ENCODE measurements around the gene LYPD3.

Gene LYPD3

DNA sequence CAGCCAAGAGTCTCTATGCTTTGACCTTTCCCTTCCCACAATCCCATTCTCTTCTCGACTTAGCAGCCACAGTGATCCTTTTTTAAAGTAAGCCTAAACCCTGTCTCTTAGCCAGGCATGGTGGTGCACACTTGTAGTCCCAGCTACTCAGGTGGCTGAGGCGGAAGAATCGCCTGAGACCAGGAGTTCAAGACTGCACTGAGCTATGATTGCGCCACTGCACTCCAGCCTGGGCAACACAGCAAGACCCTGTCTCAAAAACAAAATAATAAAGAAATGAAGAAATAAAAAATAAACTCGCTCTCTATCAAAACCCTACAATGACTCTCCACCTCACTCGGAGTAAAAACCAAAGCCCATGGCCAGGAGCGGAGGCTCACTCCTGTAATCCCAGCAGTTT lies 36.0 kb downstream of the LYPD3 start:
- no peak for DNase-seq

DNA sequence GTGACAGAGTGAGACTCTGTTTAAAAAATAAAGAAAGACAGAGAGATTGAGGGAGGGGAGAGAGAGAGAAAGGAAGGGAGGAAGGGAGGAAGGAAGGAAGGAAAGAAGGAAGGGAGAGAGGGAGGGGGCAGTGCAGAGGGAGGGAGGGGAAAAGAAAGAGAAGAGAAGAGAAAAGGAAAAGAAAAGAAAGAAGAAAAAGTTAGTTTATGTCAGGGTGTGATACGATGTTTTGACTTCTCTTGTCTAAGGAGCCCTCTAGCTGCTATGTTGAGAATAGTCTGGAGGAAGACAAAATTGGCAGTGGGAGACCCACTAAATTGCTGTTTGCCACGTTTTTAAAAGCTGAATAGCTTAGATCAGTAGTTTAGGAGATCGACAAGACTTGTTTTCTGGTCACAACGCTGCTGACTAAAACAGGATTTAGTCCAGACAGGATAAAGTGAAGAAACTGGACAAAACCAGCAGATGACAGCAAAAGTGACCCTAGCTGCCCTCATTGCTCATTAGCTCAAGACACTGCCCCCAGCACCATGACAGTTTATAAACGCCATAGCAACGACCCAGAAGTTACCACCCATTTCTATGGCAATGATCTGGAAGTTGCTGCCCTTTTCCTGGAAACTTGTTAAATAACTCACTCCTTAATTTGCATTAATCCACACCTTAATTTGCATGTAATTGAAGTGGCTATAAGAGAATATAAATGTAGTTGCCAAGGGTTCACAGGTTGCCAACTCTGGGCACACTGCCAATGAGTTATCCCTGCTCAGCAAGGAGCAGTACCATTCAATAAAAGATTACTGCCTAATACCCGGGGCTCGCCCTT lies 39.6 kb downstream of the LYPD3 start:
- DNase-seq = no peak

DNA sequence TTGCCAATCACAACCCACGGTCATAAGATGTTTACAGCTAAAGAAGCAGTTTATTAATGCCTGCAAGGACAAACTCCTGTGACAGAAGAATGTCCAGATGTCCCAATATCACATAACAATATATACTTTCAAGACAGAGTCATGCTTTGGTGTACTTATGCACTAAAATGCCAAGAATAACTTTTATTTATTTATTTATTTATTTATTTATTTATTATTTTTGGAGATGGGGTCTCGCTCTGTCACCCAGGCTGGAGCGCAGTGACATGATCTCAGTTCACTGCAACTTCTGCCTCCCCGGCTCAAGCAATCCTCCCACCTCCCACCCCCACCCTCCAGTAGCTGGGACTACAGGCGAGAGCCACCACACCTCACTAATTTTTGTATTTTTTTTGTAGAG lies 41.6 kb downstream of the LYPD3 start:
- no peak for DNase-seq

DNA sequence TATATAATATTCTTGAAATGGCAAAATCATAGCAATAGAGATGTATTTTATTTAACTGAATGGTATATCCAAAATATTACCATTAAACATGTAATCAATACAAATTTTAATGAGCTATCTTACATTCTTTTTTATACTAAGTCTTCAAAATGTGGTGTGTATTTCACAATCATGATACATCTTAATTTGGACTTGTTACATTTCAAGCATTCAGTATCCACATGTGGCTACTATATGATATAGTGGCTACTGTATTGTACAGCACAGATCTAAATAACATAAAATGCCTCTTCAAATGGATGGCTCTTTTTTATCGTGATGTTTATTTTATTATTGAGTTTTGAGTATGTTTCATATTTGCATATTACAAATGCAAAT lies 42.7 kb downstream of the LYPD3 start:
- DNase-seq = no peak

DNA sequence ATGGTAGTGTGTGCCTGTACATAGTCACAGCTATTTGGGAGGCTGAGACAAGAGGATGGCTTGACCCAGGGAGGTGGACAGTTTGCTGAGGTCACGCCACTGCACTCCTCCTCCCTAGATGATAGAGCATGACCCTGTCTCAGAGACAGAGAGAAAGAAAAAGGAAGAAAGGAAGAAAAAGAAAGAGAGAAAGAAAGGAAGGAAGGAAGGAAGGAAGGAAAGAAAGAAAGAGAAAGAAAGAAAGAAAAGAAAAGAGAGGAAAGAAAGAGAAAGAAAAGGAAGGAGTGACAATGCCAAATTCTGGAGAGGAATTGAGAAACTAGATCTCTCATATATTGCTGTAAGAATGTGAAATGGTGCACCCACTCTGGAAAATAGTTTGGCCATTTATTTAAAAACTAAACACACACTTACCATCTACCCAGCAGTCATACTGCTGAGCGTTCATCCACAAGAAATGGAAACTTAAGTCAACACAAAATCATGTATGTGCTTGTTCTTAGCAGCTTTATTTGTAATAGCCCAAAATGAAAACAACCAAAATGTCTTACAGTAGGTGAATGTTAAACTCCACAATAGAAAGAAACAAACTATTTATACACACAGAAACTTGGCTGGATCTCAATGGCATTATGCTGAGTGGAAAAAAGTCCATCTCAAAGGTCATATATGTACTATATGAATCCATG lies 43.3 kb downstream of the LYPD3 start:
- DNase-seq = no peak

DNA sequence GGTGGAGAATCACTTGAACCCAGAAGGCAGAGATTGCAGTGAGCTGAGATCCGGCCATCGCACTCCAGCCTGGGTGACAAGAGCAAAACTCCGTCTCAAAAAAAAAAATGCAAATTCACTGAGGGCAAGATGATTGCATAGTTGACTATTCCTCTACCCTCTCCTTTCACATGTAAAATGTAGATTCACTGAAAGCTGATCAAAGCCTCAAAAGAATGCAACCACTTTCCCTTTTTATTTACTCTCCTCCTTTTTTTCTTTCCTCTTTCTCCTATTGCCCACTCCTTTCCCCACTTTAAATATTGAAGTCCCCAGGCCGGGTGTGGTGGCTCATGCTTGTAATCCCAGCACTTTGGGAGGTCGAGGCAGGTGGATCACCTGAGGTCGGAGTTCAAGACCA lies 44.5 kb downstream of the LYPD3 start:
- DNase-seq = peak; percentile 12

DNA sequence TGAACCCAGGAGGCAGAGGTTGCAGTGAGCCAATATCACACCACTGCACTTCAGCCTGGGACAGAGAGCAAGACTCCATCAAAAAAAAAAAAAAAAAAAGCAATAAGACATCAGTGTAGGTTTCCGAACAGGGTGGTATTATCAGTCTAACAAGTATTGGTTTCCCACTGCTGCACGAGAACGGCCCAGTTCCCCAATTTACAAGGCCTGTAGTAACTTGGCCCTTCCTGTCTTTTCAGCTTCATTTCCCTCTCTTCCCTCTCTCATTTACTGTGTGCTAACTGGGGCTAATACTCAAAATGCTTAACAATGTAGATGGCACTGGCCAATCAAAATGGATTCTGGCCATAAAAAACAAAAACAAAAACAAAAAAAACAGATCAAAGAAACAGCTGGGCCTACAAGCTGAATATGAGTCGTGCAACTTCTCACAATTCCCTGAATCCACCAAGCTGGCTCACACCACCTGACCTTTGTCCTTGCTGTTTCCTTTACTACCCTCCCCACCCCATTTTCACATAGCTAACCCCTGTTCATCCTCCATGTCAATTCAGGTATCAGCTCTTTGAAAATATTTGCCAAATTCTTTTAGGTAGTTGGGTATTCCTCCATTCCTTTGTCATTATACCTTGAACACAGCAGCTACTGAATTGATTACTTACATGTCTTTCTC lies 48.3 kb downstream of the LYPD3 start:
- no peak for DNase-seq

DNA sequence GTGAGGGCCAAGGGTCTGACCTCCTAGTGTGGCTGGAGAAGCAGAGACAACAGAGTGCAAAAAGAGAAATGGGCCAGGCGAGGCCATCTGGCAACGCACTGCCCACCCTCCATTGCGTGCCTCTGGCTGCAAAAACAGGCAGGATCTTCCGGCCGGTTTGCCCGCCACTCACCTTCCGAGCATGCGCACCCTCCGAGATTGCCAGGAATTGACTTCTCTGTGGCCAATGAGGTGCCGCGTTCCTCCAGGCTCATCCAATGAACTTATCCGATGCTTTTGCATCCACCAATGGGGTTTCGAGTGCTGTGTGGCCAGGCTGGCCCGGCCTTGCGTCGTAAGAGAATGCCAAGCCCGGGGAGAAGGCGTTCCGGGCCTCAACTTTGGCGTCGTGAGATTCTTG lies 50.9 kb downstream of the LYPD3 start, which contains the start of gene TEX101:
TEX101 (plus strand) TSS at position 337 of the 400 bp plus-strand sequence. CDS start 1,030 bp downstream, outside the sequence.
- no peak for DNase-seq

DNA sequence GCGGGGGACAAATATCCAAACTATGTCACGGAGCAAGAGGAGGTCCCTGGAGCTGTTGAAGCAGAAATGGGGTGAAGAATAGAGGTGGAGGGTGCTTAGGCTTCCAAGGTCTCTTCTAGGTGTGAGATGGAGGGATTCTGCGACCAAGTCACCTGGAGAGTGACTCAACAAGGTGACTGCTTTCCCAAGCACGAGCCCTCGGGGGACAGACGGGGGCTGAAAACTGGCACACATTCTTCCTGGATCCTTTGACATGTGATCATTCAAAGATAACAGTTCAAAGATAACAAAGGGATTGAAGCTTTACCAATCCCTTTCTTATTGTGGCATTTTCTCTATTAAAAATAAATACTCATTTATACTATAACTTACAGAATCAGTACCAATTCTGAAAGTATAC lies 53.0 kb downstream of the LYPD3 start:
- peak; percentile 0 for DNase-seq

Measured in activated CD8-positive, alpha-beta memory T cell treated with anti-CD3 and anti-CD28 coated beads, Interleukin-2, amount 50 U/mL, for 48 hours (primary cell).